Measurements from ENCODE around the gene MSMB. TPM values are rescaled to one million over a fixed set of nuclear protein-coding genes. Genes with fewer than 3 reads are reported as not detected.
"Not testable (repeated sequence)": the region's sequence is repeated elsewhere in the genome, so short reads cannot be mapped to it uniquely, and the experiment has no call there.

Gene MSMB
- total and polyA plus RNA-seq, 2 of the 4 experiments (the other 2 are of a cell fraction), result not detected

DNA sequence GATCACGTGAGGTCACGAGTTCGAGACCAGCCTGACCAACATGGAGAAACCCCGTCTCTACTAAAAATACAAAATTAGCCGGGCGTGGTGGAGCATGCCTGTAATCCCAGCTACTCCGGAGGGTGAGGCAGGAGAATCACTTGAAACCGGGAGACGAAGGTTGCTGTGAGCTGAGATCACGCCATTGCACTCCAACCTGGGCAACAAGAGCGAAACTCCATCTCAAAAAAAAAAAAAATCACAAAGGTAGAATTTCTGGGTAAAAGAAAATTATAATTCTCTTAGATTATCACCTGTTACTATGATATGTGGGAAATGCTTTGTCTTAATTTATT lies 3.4 kb upstream of the MSMB start:
- H3K36me3 ChIP-seq (ENCODE audit: control insufficient read depth, insufficient read depth, low read length); H3K56ac ChIP-seq (ENCODE audit: extremely low read depth, insufficient read depth, low read length); BruUV-seq (replicated peaks); H2BK15ac ChIP-seq (ENCODE audit: low read depth, low read length); H2AFZ ChIP-seq (replicated peaks; ENCODE audit: low read length, poor library complexity); H2AK5ac ChIP-seq (ENCODE audit: low read depth, low read length); H4K91ac ChIP-seq (ENCODE audit: insufficient read depth, low read depth, low read length); H2BK5ac ChIP-seq (ENCODE audit: low read depth, low read length, poor library complexity, severe bottlenecking); H4K20me1 ChIP-seq (ENCODE audit: insufficient read depth, low read length); H4K5ac ChIP-seq (ENCODE audit: low read depth, low read length); H2BK120ac ChIP-seq (ENCODE audit: low read depth, low read length); DNase-seq; dilution Hi-C loops (cut with HindIII; ENCODE audit: low sequenced_read_pairs, unreplicated experiment); H3K9me1 ChIP-seq (ENCODE audit: insufficient read depth, low read length); H3K27ac ChIP-seq (ENCODE audit: insufficient read depth, low read length); H3K4me1 ChIP-seq (ENCODE audit: control insufficient read depth, insufficient read depth, low read length); H3K4ac ChIP-seq (ENCODE audit: low read depth, low read length); ATAC-seq (ENCODE audit: low read depth); H3K18ac ChIP-seq (ENCODE audit: low read depth, low read length); H3K4me2 ChIP-seq (ENCODE audit: low read depth, low read length); H3K23ac ChIP-seq (ENCODE audit: low read depth, low read length); H2BK20ac ChIP-seq (ENCODE audit: low read depth, low read length); H3K4me3 ChIP-seq (ENCODE audit: insufficient read depth, low read depth, low read length); in situ Hi-C loops (cut with MboI; ENCODE audit: low sequenced_read_pairs); H2AK9ac ChIP-seq (replicated peaks; ENCODE audit: low read depth, low read length, poor library complexity); intact Hi-C loops (cut with micrococcal nuclease); H3K9me3 ChIP-seq (ENCODE audit: control insufficient read depth, insufficient read depth, low read length); H3K14ac ChIP-seq (replicated peaks; ENCODE audit: low read depth, low read length); H4K8ac ChIP-seq (ENCODE audit: low read depth in 2 of 2, low read length in 2 of 2); H3K79me1 ChIP-seq (ENCODE audit: low read depth in 1 of 2, low read length in 2 of 2); H3K9ac ChIP-seq (ENCODE audit: low read depth, low read length); POLR2A ChIA-PET (ENCODE audit: unreplicated experiment): not testable (repeated sequence)
- CTCF ChIA-PET, result interaction anchor here (0.6 kb wide), 1 partner anchor 29 kb away, joined by 5 read pairs; no protein-coding TSS in a partner anchor
- H3K27me3 ChIP-seq (ENCODE audit: control insufficient read depth, insufficient read depth, low read length), result peaks cover 43% of the 10 kb centered on the region
- WGBS, 2 experiments (ENCODE audit: extremely low coverage in 2 of 2, insufficient read length in 1 of 2), result no CpG with 5 or more reads among the region's 11 CpGs
